B cell (primary cell): ENCODE measurements around the gene RABAC1. TPM values are rescaled to one million over a fixed set of nuclear protein-coding genes. Genes with fewer than 3 reads are reported as not detected.
"Not testable (repeated sequence)": the region's sequence is repeated elsewhere in the genome, so short reads cannot be mapped to it uniquely, and the experiment has no call there.

Experiments used
- ATAC-seq: fragments of 200-7000 bp; cut with Tn5 transposase; one replicate; pipeline ENCODE4 v1.10.0; 2021; ENCODE audit warnings: low read depth, mild to moderate bottlenecking, moderate number of reproducible peaks, moderate library complexity
- CTCF ChIA-PET: fragments of 350-600 bp; sonication (Branson Sonifier 250); formaldehyde crosslinking; loops from one replicate; lab custom pipeline; 2021; ENCODE audit warnings: antibody characterized with exemption, inconsistent platforms; lab: Charles Lee
- POLR2A ChIA-PET: fragments of 350-600 bp; sonication (Branson Sonifier 250); formaldehyde crosslinking; loops from one replicate; lab custom pipeline; 2021; ENCODE audit warnings: antibody characterized with exemption; lab: Charles Lee
- DNase-seq: peaks from one replicate; pipeline ENCODE4 v3.0.0; 2013
- H2AFZ ChIP-seq: 2 replicates; pipeline ENCODE4 v1.6.1; 2012; ENCODE audit warnings: mild to moderate bottlenecking, low read depth, low read length; ENCODE audit not compliant: insufficient read depth, poor library complexity, severe bottlenecking
- H3K27ac ChIP-seq, 2 donors: 1 replicate in 1 of 2; 2 replicates in 1 of 2; pipeline ENCODE4 v1.5.1; 2012 to 2013; ENCODE audit warnings: low read length in 2 of 2, mild to moderate bottlenecking in 2 of 2, moderate library complexity in 1 of 2
- H3K27me3 ChIP-seq, 4 experiments: fragments of 200-600 bp in 1 of 4; sonication (generic) in 1 of 4; replicated peaks in 1 of 4; 1 replicate in 2 of 4; 2 replicates in 2 of 4; pipeline versions ENCODE4 v1.6.1 to v1.7.0; 2013 to 2016; ENCODE audit warnings: low read length in 3 of 4, mild to moderate bottlenecking in 2 of 4, mixed read lengths in 1 of 4, moderate library complexity in 1 of 4; ENCODE audit not compliant: insufficient read depth in 4 of 4, control insufficient read depth in 3 of 4; ENCODE audit errors: control extremely low read depth in 1 of 4
- H3K36me3 ChIP-seq, 2 experiments: replicated peaks in 1 of 2; 1 replicate in 1 of 2; 2 replicates in 1 of 2; pipeline versions ENCODE4 v1.6.1 to v1.7.1; 2013; ENCODE audit warnings: low read length in 1 of 2; ENCODE audit not compliant: insufficient read depth in 2 of 2, control insufficient read depth in 1 of 2; ENCODE audit errors: control extremely low read depth in 1 of 2, extremely low read depth in 1 of 2
- H3K4me1 ChIP-seq, 2 donors: fragments of 200-600 bp in 1 of 2; sonication (generic) in 1 of 2; 1 replicate in 1 of 2; 2 replicates in 1 of 2; pipeline versions ENCODE4 v1.5.1 to v1.6.1; 2013 to 2017; ENCODE audit warnings: low read length in 2 of 2; ENCODE audit not compliant: control insufficient read depth in 2 of 2, insufficient read depth in 2 of 2
- H3K4me2 ChIP-seq: replicated peaks from 2 replicates; pipeline ENCODE3; 2012; ENCODE audit warnings: mild to moderate bottlenecking, low read depth, low read length; ENCODE audit not compliant: poor library complexity, severe bottlenecking
- H3K4me3 ChIP-seq, 5 experiments: fragments of 200-600 bp in 1 of 5; sonication (generic) in 1 of 5; 1 replicate in 3 of 5; 2 replicates in 2 of 5; pipeline versions ENCODE4 v1.5.1 to v1.7.0; 2011 to 2016; ENCODE audit warnings: low read length in 4 of 5, mild to moderate bottlenecking in 4 of 5, low read depth in 2 of 5, control low read depth in 1 of 5, moderate library complexity in 1 of 5; ENCODE audit not compliant: insufficient read depth in 1 of 5; ENCODE audit errors: control extremely low read depth in 1 of 5, extremely low read depth in 1 of 5
- H3K79me2 ChIP-seq: fragments of 200-600 bp; sonication (generic); one replicate; pipeline ENCODE4 v1.6.0; 2016; ENCODE audit warnings: low read length; ENCODE audit not compliant: control insufficient read depth, insufficient read depth
- H3K9ac ChIP-seq: fragments of 200-600 bp; sonication (generic); 2 replicates; pipeline ENCODE4 v1.6.1; 2017; ENCODE audit warnings: mild to moderate bottlenecking, low read length, moderate library complexity
- H3K9me3 ChIP-seq, 3 donors: one replicate each; pipeline versions ENCODE4 v1.6.1 to v1.7.1; 2013; ENCODE audit warnings: low read length in 2 of 3; ENCODE audit not compliant: control insufficient read depth in 2 of 3, insufficient read depth in 1 of 3; ENCODE audit errors: control extremely low read depth in 1 of 3
- H4K20me1 ChIP-seq: 2 replicates; pipeline ENCODE4 v1.6.0; 2012; ENCODE audit warnings: mild to moderate bottlenecking, low read length; ENCODE audit not compliant: insufficient read depth, control insufficient read depth, poor library complexity, severe bottlenecking
- H3K27ac Mint-ChIP-seq: one replicate; pipeline ENCODE4 v1.8.0; 2021; ENCODE audit warnings: mixed read lengths
- H3K27me3 Mint-ChIP-seq: one replicate; pipeline ENCODE4 v1.8.0; 2021; ENCODE audit warnings: mixed read lengths
- H3K4me1 Mint-ChIP-seq: one replicate; pipeline ENCODE4 v1.8.0; 2021; ENCODE audit warnings: mixed read lengths
- H3K4me3 Mint-ChIP-seq: one replicate; pipeline ENCODE4 v1.8.0; 2021; ENCODE audit warnings: mixed read lengths
- H3K9me3 Mint-ChIP-seq: one replicate; pipeline ENCODE4 v1.8.0; 2022; ENCODE audit warnings: mixed read lengths; ENCODE audit not compliant: insufficient read depth
- CTCF ChIP-seq: fragments of 200-600 bp; IDR thresholded peaks from one replicate; pipeline ENCODE4 v1.8.0; 2022; ENCODE audit warnings: antibody characterized with exemption, mild to moderate bottlenecking
- EZH2 ChIP-seq: IDR thresholded peaks from 2 replicates; pipeline ENCODE4 v1.6.1; 2012; ENCODE audit warnings: borderline replicate concordance, low read depth, mild to moderate bottlenecking, moderate library complexity, low read length; ENCODE audit not compliant: insufficient read depth, poor library complexity, severe bottlenecking
- WGBS: methylation state at CpG from one replicate; pipeline ENCODE4 v1.1.5; 2013; ENCODE audit warnings: missing lambda C conversion rate; ENCODE audit not compliant: insufficient coverage; 5-methylcytosine and 5-hydroxymethylcytosine counted together
- intact Hi-C: fragments of 100-400 bp; cut with micrococcal nuclease; formaldehyde crosslinking; loops from one replicate; pipeline ENCODE4 v1.10.0; 2022
- polyA plus RNA-seq: library from polyadenylated mRNA; depleted of rRNA; stranded (reverse); fragments of >200 nt; gene quantifications from 2 replicates; pipeline ENCODE4 v1.2.3, GENCODE V29; 2012
- total RNA-seq, 2 donors: library from RNA; stranded (reverse); fragments of 120-200 nt in 1 of 2; gene quantifications; 1 replicate in 1 of 2; 2 replicates in 1 of 2; pipeline versions ENCODE4 v1.2.3 to v1.2.4, GENCODE V29; 2013 to 2022

The RABAC1 gene
- total and polyA plus RNA-seq, 2 donors (not counting 1 experiment from before 2014, with no cell fraction given) = 146 to 190 TPM

DNA sequence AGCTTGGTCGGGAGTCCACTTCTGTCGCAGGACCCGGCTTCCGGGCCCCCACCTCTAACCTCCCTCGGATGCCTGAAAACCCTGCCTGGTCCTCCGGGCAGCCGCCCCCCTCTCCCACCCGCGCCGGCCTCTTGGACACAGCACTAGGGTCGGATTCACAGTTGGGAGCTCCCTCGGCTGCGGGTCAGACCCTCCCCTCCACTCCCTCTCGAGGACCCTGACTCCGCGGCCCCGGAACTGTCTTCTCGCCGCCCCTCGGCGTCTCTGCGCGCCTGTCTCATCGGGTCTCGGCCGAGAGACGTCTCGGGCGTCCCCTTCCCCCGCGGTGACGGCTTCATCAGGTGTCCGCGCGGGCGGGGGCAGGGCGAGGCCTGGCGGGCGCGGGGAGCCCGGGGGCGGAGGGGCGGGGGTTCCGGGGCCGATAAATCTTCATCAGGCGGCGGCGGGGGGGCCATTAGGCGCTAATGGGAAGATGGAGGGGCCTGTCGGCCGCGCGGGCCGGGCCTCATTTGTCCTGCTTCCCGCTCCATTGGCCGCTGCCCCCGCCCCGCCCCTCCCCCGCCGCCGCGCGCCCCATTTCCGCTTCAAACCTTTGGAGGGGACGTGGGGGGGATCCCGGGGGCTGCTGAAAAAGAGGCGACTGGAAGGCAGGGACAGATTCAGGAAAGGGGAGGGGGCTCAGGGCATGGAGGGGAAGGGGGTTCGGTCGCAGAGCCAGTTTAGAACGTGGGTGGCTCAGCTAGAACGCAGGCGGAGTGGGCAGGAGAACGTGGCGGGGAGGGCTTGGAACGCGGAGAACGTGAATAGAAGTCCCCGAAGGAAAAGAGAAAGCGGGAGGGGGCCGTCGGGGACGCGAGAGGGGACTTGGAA lies 19.0 kb downstream of the RABAC1 start:
- Mint-ChIP-seq H3K27ac (peak overlapping the region; percentile 95), H3K4me3 (peak overlapping the region; percentile 92), H3K9me3 (no peaks in the 10 kb centered on the region), H3K27me3 (no peaks in the 10 kb centered on the region), H3K4me1 (peaks cover 57% of the 10 kb centered on the region)
- H3K4me1 ChIP-seq = peaks cover 47 to 73% of the 10 kb centered on the region in 2 donors
- no peaks in the 10 kb centered on the region for H3K36me3 ChIP-seq
- ATAC-seq = peak; percentile 39
- H4K20me1 ChIP-seq = no peaks in the 10 kb centered on the region
- peak overlapping the region; percentile 60 for H2AFZ ChIP-seq
- peak; percentile 74 for DNase-seq
- TF ChIP-seq CTCF (no peak), EZH2 (no peak)
- peak overlapping the region; percentile 100 for H3K4me2 ChIP-seq
- H3K4me3 ChIP-seq = peak overlapping the region in 4 of 5 experiments; percentile 52 to 88 (median 70)
- intact Hi-C loops = no loop called here
- H3K79me2 ChIP-seq = peaks cover 2% of the 10 kb centered on the region
- H3K27me3 ChIP-seq = no peaks in the 10 kb centered on the region
- WGBS = 3% methylated on average over 64 of the region's 83 CpGs
- H3K9ac ChIP-seq = peak overlapping the region; percentile 91
- POLR2A ChIA-PET = interaction anchor here (0.6 to 2.3 kb wide), 2 partner anchors 59 to 67 kb away, joined by 8 read pairs; no protein-coding TSS in a partner anchor
- CTCF ChIA-PET = interaction anchor here (1.3 to 3.5 kb wide), 3 partner anchors 11 to 80 kb away, joined by 4 to 18 read pairs (median 9); partner anchors contain the start of gene RPS19
- H3K9me3 ChIP-seq = no peaks in the 10 kb centered on the region
- peak overlapping the region; percentile 86 to 91 for H3K27ac ChIP-seq

GRCh38 chr19:41939209-41939608 lies 19.9 kb downstream of the RABAC1 start:
- Histone ChIP-seq H3K4me2 (peak overlapping the region; percentile 100), H3K27ac (peak overlapping the region in 1 of 2 donors; percentile 91), H3K4me1 (peaks cover 47 to 73% of the 10 kb centered on the region in 2 donors), H3K79me2 (peaks cover 11% of the 10 kb centered on the region)
- DNase-seq, H3K27me3 ChIP-seq, H4K20me1 ChIP-seq, H2AFZ ChIP-seq, H3K9me3 ChIP-seq, H3K9me3 Mint-ChIP-seq, intact Hi-C loops, H3K36me3 ChIP-seq, H3K27me3 Mint-ChIP-seq, H3K9ac ChIP-seq, H3K4me3 Mint-ChIP-seq, H3K4me3 ChIP-seq, ATAC-seq: not testable (repeated sequence)
- ChIA-PET CTCF (interaction anchor here (1.3 kb wide), 1 partner anchor 79 kb away, joined by 9 read pairs; the partner anchor contains the start of gene RPS19), POLR2A (interaction anchor here (0.6 to 2.3 kb wide), 2 partner anchors 58 to 66 kb away, joined by 8 read pairs; no protein-coding TSS in a partner anchor)
- peaks cover 56% of the 10 kb centered on the region for H3K4me1 Mint-ChIP-seq
- H3K27ac Mint-ChIP-seq = peak overlapping the region; percentile 32
